GM23338 (cell line): ENCODE measurements around the gene CRYAB. TPM values are rescaled to one million over a fixed set of nuclear protein-coding genes. Genes with fewer than 3 reads are reported as not detected.

ENCODE experiments used
- ATAC-seq: fragments of 200-7000 bp; cut with Tn5 transposase; 3 replicates; pipeline ENCODE4 v1.9.1; 2020
- DNase-seq: peaks from one replicate; pipeline ENCODE4 v3.0.0-alpha.2; 2015; ENCODE audit warnings: low spot score
- H2AFZ ChIP-seq: fragments of 200-600 bp; sonication (generic); 2 replicates; pipeline ENCODE4 v1.8.0; 2016; ENCODE audit warnings: antibody characterized with exemption, mild to moderate bottlenecking, moderate library complexity
- H3F3A ChIP-seq: fragments of 200-600 bp; sonication (generic); replicated peaks from 2 replicates; pipeline ENCODE4 v1.8.0; 2017; ENCODE audit warnings: antibody characterized with exemption, mixed run types, low read depth
- H3K27ac ChIP-seq: fragments of 200-600 bp; sonication (generic); 2 replicates; pipeline ENCODE4 v1.6.1; 2016; ENCODE audit warnings: low read depth
- H3K27me3 ChIP-seq: fragments of 200-600 bp; sonication (generic); 2 replicates; pipeline ENCODE4 v1.8.0; 2016; ENCODE audit warnings: mild to moderate bottlenecking, mixed run types, moderate library complexity; ENCODE audit not compliant: insufficient read depth
- H3K36me3 ChIP-seq: fragments of 200-600 bp; sonication (generic); 2 replicates; pipeline ENCODE4 v1.8.0; 2016; ENCODE audit warnings: mild to moderate bottlenecking; ENCODE audit not compliant: insufficient read depth
- H3K4me1 ChIP-seq: fragments of 200-600 bp; sonication (generic); 2 replicates; pipeline ENCODE4 v1.8.0; 2016; ENCODE audit warnings: mild to moderate bottlenecking, moderate library complexity; ENCODE audit not compliant: insufficient read depth
- H3K4me2 ChIP-seq: fragments of 200-600 bp; sonication (generic); 2 replicates; pipeline ENCODE4 v1.7.1; 2017; ENCODE audit warnings: mixed run types
- H3K4me3 ChIP-seq: fragments of 200-600 bp; sonication (generic); 2 replicates; pipeline ENCODE4 v1.6.1; 2016; ENCODE audit warnings: mixed run types
- H3K79me2 ChIP-seq: fragments of 200-600 bp; sonication (generic); replicated peaks from 2 replicates; pipeline ENCODE4 v1.8.0; 2017; ENCODE audit warnings: mild to moderate bottlenecking; ENCODE audit not compliant: insufficient read depth
- H3K9me2 ChIP-seq: fragments of 200-600 bp; sonication (generic); 2 replicates; pipeline ENCODE4 v1.8.0; 2017; ENCODE audit not compliant: insufficient read depth
- H4K20me1 ChIP-seq: fragments of 200-600 bp; sonication (generic); replicated peaks from 2 replicates; pipeline ENCODE4 v1.8.0; 2017; ENCODE audit warnings: mild to moderate bottlenecking; ENCODE audit not compliant: insufficient read depth
- H3K27ac Mint-ChIP-seq: 2 replicates; pipeline ENCODE4 v1.8.0; 2020; ENCODE audit warnings: inconsistent platforms, mild to moderate bottlenecking, moderate library complexity, mixed read lengths
- H3K27me3 Mint-ChIP-seq: 3 replicates; pipeline ENCODE4 v1.8.0; 2022; ENCODE audit warnings: low read depth, mild to moderate bottlenecking, moderate library complexity, mixed read lengths, inconsistent platforms; ENCODE audit not compliant: insufficient read depth, poor library complexity
- H3K36me3 Mint-ChIP-seq: 3 replicates; pipeline ENCODE4 v1.8.0; 2021; ENCODE audit warnings: low read depth, mild to moderate bottlenecking, inconsistent platforms, moderate library complexity, mixed read lengths
- H3K4me1 Mint-ChIP-seq: 3 replicates; pipeline ENCODE4 v1.8.0; 2020; ENCODE audit warnings: mild to moderate bottlenecking, inconsistent platforms, mixed read lengths
- H3K4me3 Mint-ChIP-seq: 3 replicates; pipeline ENCODE4 v1.8.0; 2021; ENCODE audit warnings: moderate library complexity, mild to moderate bottlenecking, inconsistent platforms, mixed read lengths
- H3K9me3 Mint-ChIP-seq: 3 replicates; pipeline ENCODE4 v1.8.0; 2020; ENCODE audit warnings: moderate library complexity, mild to moderate bottlenecking, inconsistent platforms, mixed read lengths
- CREB1 ChIP-seq: fragments of 250-450 bp; sonication (Bioruptor Pico); IDR thresholded peaks from 2 replicates; pipeline ENCODE4 v1.5.0; 2020; ENCODE audit warnings: low read depth, mild to moderate bottlenecking, moderate library complexity
- CTCF ChIP-seq, 2 experiments: fragments of 200-600 bp in 1 of 2; sonication (generic) in 1 of 2; conservative IDR thresholded peaks; 2 replicates each; pipeline versions ENCODE4 v1.5.1 to v1.6.1; 2016 to 2017; ENCODE audit warnings: antibody characterized with exemption in 2 of 2, low read depth in 2 of 2, mild to moderate bottlenecking in 2 of 2, moderate library complexity in 1 of 2
- ETS1 ChIP-seq: IDR thresholded peaks from 2 replicates; pipeline ENCODE4 v1.6.1; 2016; ENCODE audit warnings: antibody characterized with exemption
- EZH2 ChIP-seq: fragments of 200-600 bp; sonication (generic); IDR thresholded peaks from one replicate; pipeline ENCODE4 v1.8.0; 2017; ENCODE audit warnings: antibody characterized with exemption, mild to moderate bottlenecking, low read depth; ENCODE audit not compliant: unreplicated experiment
- EZH2phosphoT487 ChIP-seq: fragments of 200-600 bp; sonication (generic); IDR thresholded peaks from one replicate; pipeline ENCODE4 v1.8.1; 2018; ENCODE audit warnings: antibody characterized with exemption; ENCODE audit not compliant: unreplicated experiment
- JUNB ChIP-seq: IDR thresholded peaks from one replicate; pipeline ENCODE4 v1.6.1; 2016; ENCODE audit warnings: antibody characterized with exemption; ENCODE audit not compliant: unreplicated experiment
- NANOG ChIP-seq: IDR thresholded peaks from 2 replicates; pipeline ENCODE4 v1.6.1; 2016; ENCODE audit warnings: antibody characterized with exemption, borderline replicate concordance
- POLR2AphosphoS5 ChIP-seq: IDR thresholded peaks from 2 replicates; pipeline ENCODE4 v1.6.1; 2016; ENCODE audit warnings: antibody characterized with exemption, low read depth
- REST ChIP-seq: IDR thresholded peaks from one replicate; pipeline ENCODE4 v1.6.1; 2018; ENCODE audit warnings: antibody characterized with exemption; ENCODE audit not compliant: unreplicated experiment
- STAT1 ChIP-seq: IDR thresholded peaks from one replicate; pipeline ENCODE4 v1.6.1; 2016; ENCODE audit warnings: antibody characterized with exemption; ENCODE audit not compliant: unreplicated experiment
- ZNF114 ChIP-seq: fragments of 250-450 bp; sonication (Bioruptor Pico); IDR thresholded peaks from 2 replicates; pipeline ENCODE4 v1.5.0; 2020; ENCODE audit warnings: mild to moderate bottlenecking, moderate library complexity
- ZNF331 ChIP-seq: fragments of 250-450 bp; sonication (Bioruptor Pico); IDR thresholded peaks from 2 replicates; pipeline ENCODE4 v1.5.0; 2020; ENCODE audit warnings: low read depth, mild to moderate bottlenecking, moderate library complexity
- ZNF462 ChIP-seq: fragments of 250-450 bp; sonication (Bioruptor Pico); IDR thresholded peaks from 2 replicates; pipeline ENCODE4 v1.5.0; 2020; ENCODE audit warnings: mild to moderate bottlenecking, moderate library complexity
- polyA plus RNA-seq: library from polyadenylated mRNA; unstranded; fragments of >200 nt; fragmentation: Nextera tagmentation; extraction: Ambion mirVana; gene quantifications from 2 replicates; pipeline ENCODE4 v1.2.1, GENCODE V29; 2016
- total RNA-seq: library from RNA; depleted of rRNA; stranded (reverse); fragments of >200 nt; shearing (Covaris generic); gene quantifications from 2 replicates; pipeline ENCODE4 v1.2.3, GENCODE V29; 2014

Gene CRYAB
- total and polyA plus RNA-seq, 2 experiments from 2014 or later = 6.1 to 9.6 TPM

- no peaks in the 10 kb centered on the region for H3K27me3 ChIP-seq
- peaks cover 28% of the 10 kb centered on the region for H3K4me1 ChIP-seq
- Mint-ChIP-seq H3K9me3 (peaks cover 3% of the 10 kb centered on the region; the same call in 1 of the 3 replicates), H3K36me3 (no peaks in the 10 kb centered on the region), H3K27ac (no peak overlapping the region), H3K4me1 (peaks cover 43% of the 10 kb centered on the region), H3K27me3 (peaks cover 6% of the 10 kb centered on the region), H3K4me3 (no peak overlapping the region)
- no peak overlapping the region for H2AFZ ChIP-seq
- H3K36me3 ChIP-seq = no peaks in the 10 kb centered on the region
- H3K27ac ChIP-seq = no peak overlapping the region
- TF ChIP-seq CREB1 (no peak), JUNB (no peak), ETS1 (no peak), ZNF331 (CRISPR knock-in tag) (no peak), EZH2 (no peak), ZNF114 (no peak), STAT1 (no peak), EZH2phosphoT487 (no peak), NANOG (no peak), REST (no peak), ZNF462 (CRISPR knock-in tag) (no peak), CTCF (conservative IDR thresholded peaks at IDR 0.05; ENCODE audit: low read depth in 2 of 2) (no peak), POLR2AphosphoS5 (no peak)
- no peak overlapping the region for H3K4me2 ChIP-seq
- H3K4me3 ChIP-seq = no peak overlapping the region
- DNase-seq = no peak
- H3F3A ChIP-seq = peaks cover 3% of the 10 kb centered on the region
- no peak for ATAC-seq
- no peaks in the 10 kb centered on the region for H3K79me2 ChIP-seq
- H3K9me2 ChIP-seq = no peaks in the 10 kb centered on the region
- H4K20me1 ChIP-seq = no peaks in the 10 kb centered on the region
These were observed 9.3 kb upstream of the CRYAB start for GRCh38 chr11:111920908-111921307.
